ENCODE measurements around the gene CALML3. TPM values are rescaled to one million over a fixed set of nuclear protein-coding genes. Genes with fewer than 3 reads are reported as not detected.

Gene CALML3
- total RNA-seq, 1 experiment from 2014 or later: not detected

- no peaks in the 10 kb centered on the region for H3K27me3 ChIP-seq (ENCODE audit: control insufficient read depth, insufficient read depth, low read length)
These were observed 16.6 kb upstream of the CALML3 start for GRCh38 chr10:5508161-5508604.

GRCh38 chr10:5508786-5509185, 16.0 kb upstream of the CALML3 start:
- no peaks in the 10 kb centered on the region for H3K27me3 ChIP-seq (ENCODE audit: control insufficient read depth, insufficient read depth, low read length)
- no peak for DNase-seq
- H3K4me3 ChIP-seq (ENCODE audit: insufficient read depth, low read depth, low read length): no peak overlapping the region
- H3K36me3 ChIP-seq (replicated peaks; ENCODE audit: control insufficient read depth, insufficient read depth, low read length): no peaks in the 10 kb centered on the region

More at GRCh38 chr10:5508161-5508604, 16.6 kb upstream of the CALML3 start:
- no peak for DNase-seq
- H3K36me3 ChIP-seq (replicated peaks; ENCODE audit: control insufficient read depth, insufficient read depth, low read length): no peaks in the 10 kb centered on the region
- no peak overlapping the region for H3K4me3 ChIP-seq (ENCODE audit: insufficient read depth, low read depth, low read length)

- Histone ChIP-seq H3K4me3 (ENCODE audit: insufficient read depth, low read depth, low read length) (no peak overlapping the region), H3K27me3 (ENCODE audit: control insufficient read depth, insufficient read depth, low read length) (no peaks in the 10 kb centered on the region), H3K36me3 (replicated peaks; ENCODE audit: control insufficient read depth, insufficient read depth, low read length) (no peaks in the 10 kb centered on the region)
- DNase-seq: no peak
These were observed 15.5 kb upstream of the CALML3 start for GRCh38 chr10:5509236-5509635.

GRCh38 chr10:5509691-5510090, 15.1 kb upstream of the CALML3 start:
- Histone ChIP-seq H3K4me3 (ENCODE audit: insufficient read depth, low read depth, low read length) (no peak overlapping the region), H3K27me3 (ENCODE audit: control insufficient read depth, insufficient read depth, low read length) (no peaks in the 10 kb centered on the region), H3K36me3 (replicated peaks; ENCODE audit: control insufficient read depth, insufficient read depth, low read length) (no peaks in the 10 kb centered on the region)
- DNase-seq: no peak

GRCh38 chr10:5510281-5511072, 14.3 kb upstream of the CALML3 start:
- DNase-seq: no peak
- no peaks in the 10 kb centered on the region for H3K36me3 ChIP-seq (replicated peaks; ENCODE audit: control insufficient read depth, insufficient read depth, low read length)
- no peak overlapping the region for H3K4me3 ChIP-seq (ENCODE audit: insufficient read depth, low read depth, low read length)
- H3K27me3 ChIP-seq (ENCODE audit: control insufficient read depth, insufficient read depth, low read length): no peaks in the 10 kb centered on the region

- Histone ChIP-seq H3K27me3 (ENCODE audit: control insufficient read depth, insufficient read depth, low read length) (no peaks in the 10 kb centered on the region), H3K4me3 (ENCODE audit: insufficient read depth, low read depth, low read length) (no peak overlapping the region), H3K36me3 (replicated peaks; ENCODE audit: control insufficient read depth, insufficient read depth, low read length) (no peaks in the 10 kb centered on the region)
- peak; percentile 85 for DNase-seq
These were observed 13.4 kb upstream of the CALML3 start for GRCh38 chr10:5511231-5511884.

GRCh38 chr10:5511885-5512280, 12.9 kb upstream of the CALML3 start:
- no peak for DNase-seq
- Histone ChIP-seq H3K36me3 (replicated peaks; ENCODE audit: control insufficient read depth, insufficient read depth, low read length) (no peaks in the 10 kb centered on the region), H3K27me3 (ENCODE audit: control insufficient read depth, insufficient read depth, low read length) (no peaks in the 10 kb centered on the region), H3K4me3 (ENCODE audit: insufficient read depth, low read depth, low read length) (no peak overlapping the region)

- Histone ChIP-seq H3K4me3 (ENCODE audit: insufficient read depth, low read depth, low read length) (no peak overlapping the region), H3K36me3 (replicated peaks; ENCODE audit: control insufficient read depth, insufficient read depth, low read length) (no peaks in the 10 kb centered on the region), H3K27me3 (ENCODE audit: control insufficient read depth, insufficient read depth, low read length) (no peaks in the 10 kb centered on the region)
- no peak for DNase-seq
These were observed 12.4 kb upstream of the CALML3 start for GRCh38 chr10:5512331-5512730.

- DNase-seq: no peak
These were observed 11.7 kb upstream of the CALML3 start for GRCh38 chr10:5512881-5513612.

GRCh38 chr10:5514226-5514850, 10.4 kb upstream of the CALML3 start:
- no peak overlapping the region for H3K4me3 ChIP-seq (ENCODE audit: insufficient read depth, low read depth, low read length)
- peak; percentile 59 for DNase-seq
- no peaks in the 10 kb centered on the region for H3K36me3 ChIP-seq (replicated peaks; ENCODE audit: control insufficient read depth, insufficient read depth, low read length)
- no peaks in the 10 kb centered on the region for H3K27me3 ChIP-seq (ENCODE audit: control insufficient read depth, insufficient read depth, low read length)

More at GRCh38 chr10:5512881-5513612, 11.7 kb upstream of the CALML3 start:
- Histone ChIP-seq H3K36me3 (replicated peaks; ENCODE audit: control insufficient read depth, insufficient read depth, low read length) (no peaks in the 10 kb centered on the region), H3K27me3 (ENCODE audit: control insufficient read depth, insufficient read depth, low read length) (no peaks in the 10 kb centered on the region), H3K4me3 (ENCODE audit: insufficient read depth, low read depth, low read length) (no peak overlapping the region)

- no peak for DNase-seq
- no peaks in the 10 kb centered on the region for H3K27me3 ChIP-seq (ENCODE audit: control insufficient read depth, insufficient read depth, low read length)
- no peak overlapping the region for H3K4me3 ChIP-seq (ENCODE audit: insufficient read depth, low read depth, low read length)
- no peaks in the 10 kb centered on the region for H3K36me3 ChIP-seq (replicated peaks; ENCODE audit: control insufficient read depth, insufficient read depth, low read length)
These were observed 8.6 kb upstream of the CALML3 start for GRCh38 chr10:5515948-5516761.

- Histone ChIP-seq H3K27me3 (ENCODE audit: control insufficient read depth, insufficient read depth, low read length) (no peaks in the 10 kb centered on the region), H3K36me3 (replicated peaks; ENCODE audit: control insufficient read depth, insufficient read depth, low read length) (no peaks in the 10 kb centered on the region), H3K4me3 (ENCODE audit: insufficient read depth, low read depth, low read length) (no peak overlapping the region)
- no peak for DNase-seq
These were observed 7.2 kb upstream of the CALML3 start for GRCh38 chr10:5517546-5517945.

GRCh38 chr10:5518143-5518542, 6.6 kb upstream of the CALML3 start:
- Histone ChIP-seq H3K27me3 (ENCODE audit: control insufficient read depth, insufficient read depth, low read length) (no peaks in the 10 kb centered on the region), H3K4me3 (ENCODE audit: insufficient read depth, low read depth, low read length) (no peak overlapping the region), H3K36me3 (replicated peaks; ENCODE audit: control insufficient read depth, insufficient read depth, low read length) (no peaks in the 10 kb centered on the region)
- DNase-seq: no peak

GRCh38 chr10:5519054-5519453, 5.7 kb upstream of the CALML3 start:
- no peak for DNase-seq
- H3K4me3 ChIP-seq (ENCODE audit: insufficient read depth, low read depth, low read length): no peak overlapping the region

More at GRCh38 chr10:5519054-5519453, 5.7 kb upstream of the CALML3 start:
- H3K36me3 ChIP-seq (replicated peaks; ENCODE audit: control insufficient read depth, insufficient read depth, low read length): no peaks in the 10 kb centered on the region
- H3K27me3 ChIP-seq (ENCODE audit: control insufficient read depth, insufficient read depth, low read length): no peaks in the 10 kb centered on the region
